Caco-2 (cell line): ENCODE measurements around the gene KLF6. TPM values are rescaled to one million over a fixed set of nuclear protein-coding genes. Genes with fewer than 3 reads are reported as not detected.

Experiments
- BruUV-seq: library from RNA; stranded (reverse); fragments of 400-500 nt; replicated peaks from 2 replicates; lab custom pipeline; 2021; lab: Mats Ljungman, UMichigan
- CTCF ChIA-PET: fragments of 300-600 bp; sonication (Branson Sonifier 250); formaldehyde crosslinking; loops from one replicate; lab custom pipeline; 2022; ENCODE audit warnings: antibody characterized with exemption; lab: Charles Lee
- POLR2A ChIA-PET: fragments of 300-600 bp; sonication (Branson Sonifier 250); formaldehyde crosslinking; loops from one replicate; lab custom pipeline; 2022; ENCODE audit warnings: antibody characterized with exemption; lab: Charles Lee
- DNase-seq, 2 experiments: peaks; one replicate each; pipeline versions ENCODE4 v3.0.0 to v3.0.0-alpha.2; 2020 to 2022
- H3K27me3 ChIP-seq: replicated peaks from 2 replicates; pipeline ENCODE4 v1.6.0; 2011; ENCODE audit warnings: low read length; ENCODE audit not compliant: control insufficient read depth, insufficient read depth
- H3K36me3 ChIP-seq: 2 replicates; pipeline ENCODE4 v1.5.1; 2011; ENCODE audit warnings: low read length; ENCODE audit not compliant: control insufficient read depth, insufficient read depth
- H3K4me1 ChIP-seq: fragments of 250-450 bp; sonication (Bioruptor Pico); 2 replicates; pipeline ENCODE4 v1.5.1; 2020; ENCODE audit warnings: mild to moderate bottlenecking
- H3K4me3 ChIP-seq: 2 replicates; pipeline ENCODE4 v1.5.1; 2011; ENCODE audit warnings: low read depth, mild to moderate bottlenecking, control low read depth, low read length
- H3K9me3 ChIP-seq: fragments of 250-450 bp; sonication (Bioruptor Pico); 2 replicates; pipeline ENCODE4 v1.5.1; 2020; ENCODE audit warnings: mild to moderate bottlenecking, moderate library complexity
- H3K27ac Mint-ChIP-seq: one replicate; pipeline ENCODE4 v1.8.0; 2022; ENCODE audit warnings: mixed read lengths; ENCODE audit not compliant: unreplicated experiment
- H3K27me3 Mint-ChIP-seq: one replicate; pipeline ENCODE4 v1.8.0; 2022; ENCODE audit warnings: mixed read lengths; ENCODE audit not compliant: insufficient read depth, unreplicated experiment
- H3K36me3 Mint-ChIP-seq: one replicate; pipeline ENCODE4 v1.8.0; 2022; ENCODE audit warnings: mild to moderate bottlenecking, mixed read lengths; ENCODE audit not compliant: insufficient read depth, unreplicated experiment
- H3K4me1 Mint-ChIP-seq: one replicate; pipeline ENCODE4 v1.8.0; 2022; ENCODE audit warnings: low read depth, mixed read lengths; ENCODE audit not compliant: unreplicated experiment
- H3K4me3 Mint-ChIP-seq: one replicate; pipeline ENCODE4 v1.8.0; 2022; ENCODE audit warnings: mild to moderate bottlenecking, moderate library complexity, mixed read lengths; ENCODE audit not compliant: unreplicated experiment
- H3K9me3 Mint-ChIP-seq: one replicate; pipeline ENCODE4 v1.8.0; 2022; ENCODE audit warnings: mixed read lengths; ENCODE audit not compliant: unreplicated experiment
- intact Hi-C: fragments of 100-400 bp; cut with micrococcal nuclease; formaldehyde crosslinking; loops from one replicate; pipeline ENCODE4 v1.10.0; 2022; ENCODE audit not compliant: unreplicated experiment
- total RNA-seq: library from RNA; stranded (reverse); gene quantifications from 2 replicates; pipeline ENCODE4 v1.2.3, GENCODE V29; 2022
- TF ChIP-seq, protein P1 (sequence below), 2 experiments: fragments of 200-600 bp in 1 of 2; IDR thresholded peaks; 1 replicate in 1 of 2; 2 replicates in 1 of 2; pipeline versions ENCODE4 v1.5.1 to v1.8.0; 2011 to 2022; ENCODE audit warnings: antibody characterized with exemption in 1 of 2, control low read depth in 1 of 2, inconsistent platforms in 1 of 2, low read depth in 1 of 2, low read length in 1 of 2, mild to moderate bottlenecking in 1 of 2, moderate library complexity in 1 of 2; ENCODE audit not compliant: insufficient read depth in 1 of 2, severe bottlenecking in 1 of 2, unreplicated experiment in 1 of 2

The KLF6 gene
- total RNA-seq, 1 experiment from 2014 or later, result 84.5 TPM

DNA sequence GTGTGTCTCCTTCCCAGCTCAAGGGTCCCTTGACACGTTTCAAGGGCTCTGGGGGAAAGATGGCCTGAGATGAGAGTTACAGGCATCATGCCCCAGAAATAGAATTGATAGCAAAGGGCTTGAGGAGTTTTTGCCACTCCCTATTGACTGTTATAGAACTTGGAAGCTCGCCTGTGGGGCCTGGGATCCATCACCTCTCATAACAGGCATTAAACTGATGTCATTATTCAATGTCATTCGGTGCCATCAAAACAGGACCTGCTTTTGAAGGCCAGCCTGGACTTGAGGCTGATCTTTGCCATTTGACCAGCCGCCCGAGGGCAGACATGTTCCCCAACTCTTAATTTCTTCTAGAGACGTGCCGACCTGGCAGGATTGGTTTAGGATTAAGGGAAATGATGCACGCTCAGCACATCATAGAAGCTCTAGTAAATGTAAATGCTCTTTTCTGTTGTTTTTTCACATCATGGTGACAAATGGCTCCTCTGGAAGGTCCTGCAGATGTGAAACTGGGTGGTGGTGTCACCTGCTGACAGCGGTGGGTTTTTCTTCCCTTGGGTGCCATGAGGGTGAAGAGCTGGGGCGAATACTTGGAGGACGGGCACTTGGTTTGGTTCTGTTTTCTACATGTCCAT lies 16.7 kb upstream of the KLF6 start:
- Mint-ChIP-seq H3K36me3 (no peaks in the 10 kb centered on the region), H3K4me1 (peaks cover 4% of the 10 kb centered on the region), H3K9me3 (peaks cover 5% of the 10 kb centered on the region), H3K27ac (no peak overlapping the region), H3K27me3 (no peaks in the 10 kb centered on the region), H3K4me3 (no peak overlapping the region)
- no peak for DNase-seq
- Histone ChIP-seq H3K36me3 (no peaks in the 10 kb centered on the region), H3K9me3 (no peaks in the 10 kb centered on the region), H3K4me3 (no peak overlapping the region), H3K4me1 (peaks cover 44% of the 10 kb centered on the region), H3K27me3 (no peaks in the 10 kb centered on the region)
- BruUV-seq, result no TSS peak
- TF ChIP-seq, protein P1, sequence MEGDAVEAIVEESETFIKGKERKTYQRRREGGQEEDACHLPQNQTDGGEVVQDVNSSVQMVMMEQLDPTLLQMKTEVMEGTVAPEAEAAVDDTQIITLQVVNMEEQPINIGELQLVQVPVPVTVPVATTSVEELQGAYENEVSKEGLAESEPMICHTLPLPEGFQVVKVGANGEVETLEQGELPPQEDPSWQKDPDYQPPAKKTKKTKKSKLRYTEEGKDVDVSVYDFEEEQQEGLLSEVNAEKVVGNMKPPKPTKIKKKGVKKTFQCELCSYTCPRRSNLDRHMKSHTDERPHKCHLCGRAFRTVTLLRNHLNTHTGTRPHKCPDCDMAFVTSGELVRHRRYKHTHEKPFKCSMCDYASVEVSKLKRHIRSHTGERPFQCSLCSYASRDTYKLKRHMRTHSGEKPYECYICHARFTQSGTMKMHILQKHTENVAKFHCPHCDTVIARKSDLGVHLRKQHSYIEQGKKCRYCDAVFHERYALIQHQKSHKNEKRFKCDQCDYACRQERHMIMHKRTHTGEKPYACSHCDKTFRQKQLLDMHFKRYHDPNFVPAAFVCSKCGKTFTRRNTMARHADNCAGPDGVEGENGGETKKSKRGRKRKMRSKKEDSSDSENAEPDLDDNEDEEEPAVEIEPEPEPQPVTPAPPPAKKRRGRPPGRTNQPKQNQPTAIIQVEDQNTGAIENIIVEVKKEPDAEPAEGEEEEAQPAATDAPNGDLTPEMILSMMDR (IDR thresholded peaks at IDR 0.05; ENCODE audit: insufficient read depth in 1 of 2, low read depth in 1 of 2, low read length in 1 of 2, severe bottlenecking in 1 of 2, unreplicated experiment in 1 of 2), result no peak
- intact Hi-C loops, result no loop called here
- ChIA-PET POLR2A (interaction anchor here (1.6 kb wide), 1 partner anchor 17 kb away, joined by 10 read pairs; the partner anchor contains the start of gene KLF6), CTCF (no interaction called here)

DNA sequence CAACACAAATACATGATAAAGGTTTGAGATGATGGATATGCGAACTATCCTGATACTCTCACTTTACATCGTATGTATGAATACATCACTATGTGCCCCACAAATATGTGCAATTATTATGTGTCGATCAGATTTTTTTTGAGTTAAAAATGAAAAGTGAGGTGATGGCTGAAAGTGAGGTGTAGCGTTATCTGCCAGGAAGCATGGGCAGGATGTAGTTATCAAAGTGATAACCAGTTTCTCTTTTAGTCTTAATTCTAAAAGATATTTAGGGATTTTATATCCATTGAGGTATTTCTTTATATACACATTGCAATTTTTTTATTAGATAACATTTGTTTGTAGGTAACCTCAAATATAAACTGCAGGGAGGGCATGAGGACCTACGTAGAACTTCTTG lies 15.6 kb upstream of the KLF6 start:
- Histone ChIP-seq H3K4me3 (no peak overlapping the region), H3K4me1 (peaks cover 33% of the 10 kb centered on the region), H3K9me3 (peaks cover 3% of the 10 kb centered on the region), H3K27me3 (no peaks in the 10 kb centered on the region), H3K36me3 (no peaks in the 10 kb centered on the region)
- Mint-ChIP-seq H3K27ac (no peak overlapping the region), H3K9me3 (peaks cover 10% of the 10 kb centered on the region), H3K4me3 (no peak overlapping the region), H3K36me3 (no peaks in the 10 kb centered on the region), H3K4me1 (no peaks in the 10 kb centered on the region), H3K27me3 (no peaks in the 10 kb centered on the region)
- intact Hi-C loops, result no loop called here
- no peak for DNase-seq
- TF ChIP-seq, protein P1 (IDR thresholded peaks at IDR 0.05; ENCODE audit: insufficient read depth in 1 of 2, low read depth in 1 of 2, low read length in 1 of 2, severe bottlenecking in 1 of 2, unreplicated experiment in 1 of 2), result no peak
- CTCF ChIA-PET, result no interaction called here
- no TSS peak for BruUV-seq
- POLR2A ChIA-PET, result interaction anchor here (1.6 kb wide), 1 partner anchor 16 kb away, joined by 10 read pairs; the partner anchor contains the start of gene KLF6

DNA sequence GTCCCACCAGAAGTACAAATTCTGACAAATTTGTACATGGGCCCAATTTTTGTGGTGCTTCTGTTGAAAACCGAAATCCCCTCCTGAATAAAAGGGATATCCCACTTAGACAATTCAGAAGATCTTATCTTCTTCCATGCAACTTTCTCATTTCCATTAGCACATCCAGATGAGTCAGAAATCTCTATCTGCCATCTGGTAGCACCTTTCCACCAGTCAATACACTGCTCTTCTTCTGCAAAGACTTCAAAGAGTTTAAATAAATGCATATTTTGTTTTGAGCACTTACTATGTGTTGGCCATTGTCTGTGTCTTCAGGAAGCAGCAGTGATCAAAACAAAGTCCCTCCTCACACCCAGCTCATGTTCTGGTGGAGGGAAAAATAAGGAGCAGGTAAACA lies 12.7 kb upstream of the KLF6 start:
- H3K4me1 ChIP-seq, result peaks cover 4% of the 10 kb centered on the region
- no peak overlapping the region for H3K4me3 ChIP-seq
- DNase-seq, result no peak
- intact Hi-C loops, result no loop called here
- Mint-ChIP-seq H3K27ac (no peak overlapping the region), H3K9me3 (peaks cover 10% of the 10 kb centered on the region), H3K36me3 (no peaks in the 10 kb centered on the region), H3K4me3 (no peak overlapping the region), H3K27me3 (no peaks in the 10 kb centered on the region), H3K4me1 (no peaks in the 10 kb centered on the region)
- TF ChIP-seq, protein P1 (IDR thresholded peaks at IDR 0.05; ENCODE audit: insufficient read depth in 1 of 2, low read depth in 1 of 2, low read length in 1 of 2, severe bottlenecking in 1 of 2, unreplicated experiment in 1 of 2), result no peak
- H3K9me3 ChIP-seq, result peaks cover 6% of the 10 kb centered on the region
- ChIA-PET POLR2A (no interaction called here), CTCF (no interaction called here)
- no peaks in the 10 kb centered on the region for H3K27me3 ChIP-seq
- no peaks in the 10 kb centered on the region for H3K36me3 ChIP-seq
- no TSS peak for BruUV-seq
